HG03066 (cell line): ENCODE results near the gene TRPC4AP.
"Not testable (repeated sequence)": the region's sequence is repeated elsewhere in the genome, so short reads cannot be mapped to it uniquely, and the experiment has no call there.

Experiments used
- ATAC-seq: cut with Tn5 transposase; IDR thresholded peaks from one replicate; pipeline ENCODE4 v1.9.1; 2021; ENCODE audit warnings: low read depth; ENCODE audit not compliant: unreplicated experiment

TRPC4AP gene

GRCh38 chr20:35059612-35060011, 33.0 kb downstream of the TRPC4AP start:
- ATAC-seq, result no peak

DNA sequence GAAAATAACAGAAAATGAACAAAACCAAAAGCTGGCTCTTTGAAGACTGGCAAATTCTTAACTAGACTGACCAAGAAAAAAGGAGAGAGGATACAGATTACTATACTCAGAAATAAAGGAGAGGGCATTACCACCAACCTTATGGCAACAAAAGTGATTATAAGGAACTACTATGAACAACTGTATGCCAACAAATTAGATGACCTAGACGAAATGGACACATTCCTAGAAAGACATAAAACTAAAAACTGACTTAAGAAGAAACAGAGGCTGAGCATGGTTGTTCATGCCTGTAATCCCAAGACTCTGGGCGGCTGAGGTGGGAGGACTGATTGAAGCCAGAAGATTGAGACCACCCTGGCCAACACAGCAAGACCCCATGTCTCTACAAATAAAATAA, 33.5 kb downstream of the TRPC4AP start:
- no peak for ATAC-seq

DNA sequence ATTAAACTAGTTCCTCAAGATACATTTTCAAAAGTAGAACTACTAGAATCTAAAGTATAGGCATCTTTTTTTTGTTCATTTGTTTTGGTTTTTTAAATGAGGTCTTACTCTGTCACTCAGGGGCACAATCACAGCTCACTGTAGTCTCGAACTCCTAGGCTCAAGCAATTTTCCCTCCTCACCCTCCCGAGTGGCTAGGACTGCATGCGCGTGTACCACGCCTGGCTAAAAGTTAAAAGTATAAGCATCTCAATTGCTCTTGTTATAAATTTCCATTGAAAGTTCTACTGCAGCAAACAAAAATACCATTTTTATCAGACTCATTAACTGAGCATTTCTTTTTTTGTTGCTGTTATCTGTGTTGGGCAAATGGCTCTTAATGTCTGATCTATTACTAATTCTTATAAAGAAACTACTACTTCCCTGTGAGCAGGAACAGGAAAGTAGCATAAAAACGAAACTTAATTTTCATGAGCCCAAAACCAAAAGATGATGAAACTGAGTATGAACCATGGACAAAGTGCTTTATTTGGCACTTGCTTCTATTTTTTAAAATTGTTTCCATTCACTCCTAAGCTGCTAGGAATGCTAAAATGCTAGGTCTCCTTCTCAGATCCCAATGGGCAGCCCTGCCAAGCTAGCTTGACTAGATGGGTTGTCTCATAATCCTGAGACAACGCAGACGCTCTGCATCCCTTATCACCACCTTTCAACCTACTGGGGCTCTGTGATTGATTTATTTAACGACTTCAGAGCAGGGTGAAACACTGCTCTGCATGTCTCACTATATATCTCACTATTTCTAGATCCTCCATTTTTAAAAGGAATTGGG, 36.9 kb downstream of the TRPC4AP start:
- ATAC-seq, result no peak

GRCh38 chr20:35054814-35055213, 37.8 kb downstream of the TRPC4AP start:
- ATAC-seq, result no peak

- not testable (repeated sequence) for ATAC-seq
These were observed 40.0 kb downstream of the TRPC4AP start for GRCh38 chr20:35052616-35053015.

GRCh38 chr20:35049776-35050352, 42.7 kb downstream of the TRPC4AP start:
- ATAC-seq, result no peak

DNA sequence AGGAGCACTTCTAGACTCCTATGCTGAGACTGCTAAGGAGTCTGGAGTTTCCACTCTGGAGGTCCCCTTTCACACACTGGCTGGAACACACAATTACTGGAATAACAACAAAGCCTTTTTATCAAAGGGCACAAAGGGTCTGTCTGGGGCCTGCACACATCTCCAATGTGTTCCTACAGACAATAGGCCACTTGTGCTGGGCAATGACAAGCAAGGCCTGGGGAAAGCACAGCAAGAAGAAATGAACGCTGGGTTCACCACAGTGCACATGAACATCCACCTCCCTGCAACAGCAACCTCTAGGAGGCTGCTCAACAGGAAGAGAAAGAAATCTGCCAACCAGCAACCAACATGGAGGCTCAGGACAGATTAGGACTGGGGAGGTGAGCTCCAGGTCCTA, 43.9 kb downstream of the TRPC4AP start:
- no peak for ATAC-seq

DNA sequence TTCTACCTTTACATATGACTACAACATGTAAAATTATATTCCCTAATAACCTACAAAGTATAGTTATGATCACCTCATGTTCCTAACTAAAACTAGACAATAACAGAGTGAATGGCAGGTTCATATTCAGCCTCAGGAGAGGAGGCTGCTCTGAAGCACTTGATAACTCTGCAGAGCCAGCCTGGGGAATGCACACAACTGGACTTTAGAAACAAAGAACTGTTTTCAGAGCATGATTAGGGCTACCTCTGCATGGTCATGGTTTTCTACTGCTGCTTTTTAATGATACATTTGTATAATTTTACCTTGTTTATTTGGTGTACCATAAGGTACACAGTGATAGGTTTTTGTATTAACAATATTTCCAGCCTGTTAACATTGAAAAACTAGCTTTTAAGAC, 50.3 kb downstream of the TRPC4AP start:
- ATAC-seq, result no peak

- no peak for ATAC-seq
These were observed 52.0 kb downstream of the TRPC4AP start for GRCh38 chr20:35040646-35041045.

GRCh38 chr20:35039846-35040489, 52.6 kb downstream of the TRPC4AP start:
- no peak for ATAC-seq

- ATAC-seq, result no peak
These were observed 53.5 kb downstream of the TRPC4AP start for GRCh38 chr20:35039146-35039545.

DNA sequence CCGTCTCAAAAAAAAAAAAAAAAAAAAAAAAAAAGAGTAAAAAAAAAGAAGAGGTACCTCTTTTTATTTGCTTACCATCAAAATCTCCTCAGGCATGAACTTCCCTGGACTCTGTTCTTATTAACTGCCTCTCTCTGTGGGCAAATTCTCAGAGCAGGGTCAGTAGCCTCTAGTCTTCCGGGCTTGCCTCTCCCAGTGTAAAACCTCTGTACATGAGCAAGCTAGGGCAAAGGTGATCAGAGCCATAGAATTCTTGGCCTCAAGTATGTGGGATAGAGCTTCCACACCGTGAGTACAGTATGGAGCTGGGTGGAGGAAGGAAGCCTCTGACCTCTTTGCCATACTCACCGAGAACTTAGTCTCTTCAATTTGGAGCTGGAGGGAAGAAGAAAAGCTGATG, 58.5 kb downstream of the TRPC4AP start:
- no peak for ATAC-seq

DNA sequence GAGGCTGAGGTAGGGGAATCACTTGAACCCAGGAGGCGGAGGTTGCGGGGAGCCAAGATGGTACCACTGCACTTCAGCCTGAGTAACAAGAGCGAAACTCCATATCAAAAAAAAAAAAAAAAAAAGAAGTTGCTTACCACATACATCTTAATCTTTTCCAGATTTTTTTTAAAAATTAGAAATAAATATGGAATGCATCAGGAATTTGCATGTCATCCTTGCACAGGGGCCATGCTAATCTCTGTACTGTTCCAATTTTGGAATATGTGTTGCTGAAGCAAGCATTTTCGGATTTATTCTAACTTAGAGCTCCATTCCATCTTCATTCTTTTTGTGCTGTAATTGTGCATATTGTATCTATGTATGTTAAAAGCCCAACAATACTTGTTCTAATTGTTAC, 62.5 kb downstream of the TRPC4AP start:
- ATAC-seq, result no peak

DNA sequence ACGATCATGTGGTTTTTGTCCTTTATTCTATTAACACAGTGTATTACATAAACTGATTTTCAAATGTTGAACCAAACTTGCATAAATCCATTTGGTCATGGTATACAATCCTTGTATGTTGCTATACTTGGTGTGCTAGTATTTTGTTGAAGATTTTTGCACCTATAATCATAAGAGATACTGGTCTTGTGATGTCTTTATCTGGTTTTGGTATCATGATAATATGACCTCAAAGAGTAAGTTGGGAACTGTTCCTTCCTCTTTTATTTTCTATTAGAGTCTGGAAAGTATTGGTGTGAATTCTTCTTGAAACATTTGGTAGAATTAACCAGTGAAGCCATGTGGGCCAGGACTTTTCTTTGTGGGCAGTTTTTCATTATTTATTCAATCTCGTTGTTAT, 65.3 kb downstream of the TRPC4AP start:
- ATAC-seq, result no peak

DNA sequence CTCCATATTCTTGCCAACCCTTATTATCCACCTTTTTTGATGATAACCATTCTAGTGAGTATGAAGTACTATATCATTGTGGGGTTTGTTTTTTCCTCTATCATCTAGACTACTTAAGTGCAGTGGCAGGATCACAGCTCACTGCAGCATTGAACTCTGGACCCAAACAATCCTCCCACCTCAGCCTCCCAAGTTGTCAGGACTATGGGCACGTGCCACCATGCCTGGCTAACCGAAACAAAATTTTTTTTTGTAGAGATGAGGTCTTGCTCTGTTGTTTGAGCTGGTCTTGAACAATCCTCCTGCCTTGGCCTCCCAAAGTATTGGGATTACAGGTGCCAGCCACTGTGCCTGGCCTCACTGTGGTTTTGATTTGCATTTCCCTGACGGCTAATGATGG, 67.5 kb downstream of the TRPC4AP start:
- ATAC-seq, result no peak

- ATAC-seq, result no peak
These were observed 69.0 kb downstream of the TRPC4AP start for GRCh38 chr20:35023624-35024023.

DNA sequence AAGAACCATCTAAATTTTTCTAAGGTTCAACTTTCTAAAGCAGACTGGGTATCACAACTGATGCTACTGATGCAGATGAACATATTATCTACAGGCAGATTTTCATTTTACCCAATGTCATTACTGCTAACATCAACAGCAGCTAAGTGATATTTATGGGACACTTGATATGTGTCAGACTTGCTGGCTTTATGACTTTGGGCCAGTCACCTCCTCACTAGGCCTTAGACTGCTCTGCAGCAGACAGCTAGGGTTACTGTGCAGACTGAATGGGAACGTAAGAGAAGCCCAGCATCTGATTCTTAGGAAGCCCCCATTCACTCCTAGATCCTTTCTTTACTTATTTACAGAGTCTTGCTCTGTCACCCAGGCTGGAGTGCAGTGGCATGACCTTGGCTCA, 70.8 kb downstream of the TRPC4AP start:
- ATAC-seq, result no peak

DNA sequence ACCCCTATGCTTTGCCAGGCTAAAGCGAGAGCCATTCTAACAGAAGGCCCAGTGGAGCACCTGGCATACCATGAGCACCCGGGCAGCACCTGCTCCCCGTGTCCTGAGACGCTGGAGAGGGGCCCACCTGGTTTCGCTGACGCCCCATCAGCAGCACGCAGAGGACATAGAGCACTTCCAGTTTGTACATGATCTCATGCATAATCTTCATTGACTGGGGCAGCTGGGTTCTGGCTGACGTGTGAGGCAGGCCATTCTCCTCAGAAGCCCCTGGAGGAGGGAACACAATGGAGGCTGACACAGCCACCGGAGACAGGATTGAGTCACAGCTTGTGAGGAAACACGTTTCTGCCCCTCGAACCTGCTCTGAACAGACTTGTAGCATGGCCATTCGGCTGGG, 71.5 kb downstream of the TRPC4AP start:
- no peak for ATAC-seq

DNA sequence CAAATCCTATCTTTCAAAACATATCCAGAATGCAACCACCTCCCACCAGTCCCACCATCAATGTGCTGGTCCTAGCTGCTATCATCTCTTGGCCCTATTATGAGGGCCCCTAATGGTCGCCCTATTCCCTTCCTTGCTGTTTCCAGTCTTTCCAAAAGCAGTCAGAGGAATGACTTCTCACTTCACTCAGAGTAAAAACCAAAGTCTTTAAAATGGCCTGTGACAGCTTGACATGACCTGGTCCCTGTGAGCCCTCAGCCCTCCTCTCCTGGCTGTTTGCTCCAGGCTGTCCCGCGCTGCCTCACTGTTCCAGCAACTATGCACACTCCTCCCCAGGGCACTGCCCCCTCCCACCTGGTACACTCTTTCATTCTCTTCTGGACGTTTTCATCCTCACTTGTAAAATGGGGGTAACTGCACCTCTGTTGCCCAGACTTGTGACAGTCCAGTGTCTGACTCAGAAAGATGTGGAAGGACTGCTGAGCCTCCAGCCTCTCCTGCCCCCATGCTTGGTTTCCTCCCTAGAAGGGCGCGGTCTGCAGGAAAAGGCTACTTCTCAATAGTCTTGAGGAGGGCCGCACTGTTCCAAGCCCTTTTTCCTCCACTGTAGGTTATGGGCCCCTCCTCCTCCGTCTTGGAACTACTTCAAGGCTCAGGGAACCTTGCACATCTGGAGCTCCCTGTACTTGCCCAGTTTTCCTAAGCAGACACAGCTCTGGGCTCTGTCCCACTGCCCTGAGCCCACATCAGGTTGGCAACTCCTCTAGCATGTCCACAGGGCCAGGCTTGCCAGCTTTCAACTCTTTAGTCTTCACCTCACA, 72.3 kb downstream of the TRPC4AP start:
- ATAC-seq, result no peak

DNA sequence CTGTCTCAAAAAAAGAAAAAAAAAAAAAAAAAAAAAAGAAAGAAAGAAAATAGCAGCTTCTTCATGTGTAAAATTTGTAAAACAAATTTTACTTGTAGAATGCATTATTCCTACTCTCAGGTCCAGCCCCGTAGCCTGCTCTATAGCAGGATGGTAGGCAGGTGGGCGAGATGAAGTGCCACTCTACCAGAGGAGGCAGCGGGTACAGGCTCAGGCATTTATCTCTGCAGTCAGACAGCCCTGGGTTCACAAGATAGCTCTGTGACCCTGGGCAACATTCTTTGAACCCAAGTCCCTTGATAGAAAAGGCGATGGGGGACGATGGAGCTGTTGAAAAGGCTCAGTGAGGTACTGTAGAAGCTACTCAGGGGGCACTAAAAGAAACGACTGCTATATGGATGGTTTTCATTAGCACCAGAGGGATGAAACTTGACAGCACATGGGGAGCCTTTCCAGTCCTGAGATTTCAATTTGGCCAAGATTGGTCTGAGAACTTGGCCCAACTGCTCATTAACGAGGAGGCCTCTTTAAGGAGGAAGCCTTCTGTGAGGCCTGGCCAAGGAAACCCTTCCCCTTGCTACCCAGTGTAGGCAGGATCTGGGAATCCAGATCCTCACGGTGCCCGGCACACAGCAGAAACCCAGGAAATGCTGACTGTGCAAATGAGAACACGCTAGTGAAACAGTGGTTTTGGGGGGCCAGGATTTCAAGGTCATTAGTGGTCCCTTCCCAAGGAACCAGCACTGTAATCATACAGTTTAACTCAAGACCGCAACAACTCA, 73.8 kb downstream of the TRPC4AP start:
- no peak for ATAC-seq
